Endothelial cell of coronary artery (primary cell): ENCODE measurements around the gene TMED6. TPM values are rescaled to one million over a fixed set of nuclear protein-coding genes. Genes with fewer than 3 reads are reported as not detected.

Source experiments
- total RNA-seq: library from RNA; depleted of rRNA; stranded (reverse); fragments of >200 nt; gene quantifications from 2 replicates; pipeline ENCODE4 v1.2.3, GENCODE V29; 2014

The TMED6 gene
- not detected in 2 replicates for total RNA-seq

GRCh38 chr16:69351309-69352027 lies at the start of gene TMED6:
TSS of gene TMED6 (minus strand) at chr16:69351786. CDS start at chr16:69351753, 33 bp downstream.

GRCh38 chr16:69339289-69340094 lies 12.1 kb downstream of the TMED6 start, which contains the start of the genes COG8 and NIP7:
TSS of gene COG8 (minus strand) at chr16:69339564. CDS start at chr16:69339552, 12 bp downstream.
TSS of gene NIP7 (plus strand) at chr16:69339772. CDS start at chr16:69339830, 58 bp downstream.

GRCh38 chr16:69330286-69331109 lies 21.1 kb downstream of the TMED6 start, which contains the start of gene PDF:
TSS of gene PDF (minus strand) at chr16:69330588. CDS start at chr16:69330570, 18 bp downstream.

GRCh38 chr16:69310653-69311532 lies 40.7 kb downstream of the TMED6 start, which contains the start of gene VPS4A:
TSS of gene VPS4A (plus strand) at chr16:69311350. CDS start at chr16:69311512, 162 bp downstream.

Other genes with a start within 250 kb of the TMED6 start
- 1.1 and 1.8 TPM in 2 replicates for gene HAS3, start 246.1 kb downstream of the TMED6 start, total RNA-seq
- 50.5 and 63.2 TPM in 2 replicates for gene CHTF8, start 219.2 kb downstream of the TMED6 start, total RNA-seq
- 16.7 and 18.7 TPM in 2 replicates for gene UTP4, start 219.1 kb downstream of the TMED6 start, total RNA-seq
- gene SNTB2, start 164.6 kb downstream of the TMED6 start, total RNA-seq = 54.4 and 61.2 TPM in 2 replicates
- gene VPS4A, start 40.4 kb downstream of the TMED6 start, total RNA-seq = 36.7 and 39.8 TPM in 2 replicates
- gene PDF, start 21.2 kb downstream of the TMED6 start, total RNA-seq = 11.5 and 11.9 TPM in 2 replicates
- gene COG8, start 12.2 kb downstream of the TMED6 start, total RNA-seq = 18.9 and 23.5 TPM in 2 replicates
- 29.5 and 33.9 TPM in 2 replicates for gene NIP7, start 12.0 kb downstream of the TMED6 start, total RNA-seq
- gene TERF2, start 34.2 kb upstream of the TMED6 start, total RNA-seq = 10.5 and 15.9 TPM in 2 replicates
- 49.7 and 69.8 TPM in 2 replicates for gene CYB5B, start 72.8 kb upstream of the TMED6 start, total RNA-seq
- 12.0 and 21.7 TPM in 2 replicates for gene NFAT5, start 214.2 kb upstream of the TMED6 start, total RNA-seq